ENCODE results near the gene ADAMTS2.

GRCh38 chr5:179258001-179258921 is 87.0 kb downstream of the ADAMTS2 start:
- TF ChIP-seq, protein P1, sequence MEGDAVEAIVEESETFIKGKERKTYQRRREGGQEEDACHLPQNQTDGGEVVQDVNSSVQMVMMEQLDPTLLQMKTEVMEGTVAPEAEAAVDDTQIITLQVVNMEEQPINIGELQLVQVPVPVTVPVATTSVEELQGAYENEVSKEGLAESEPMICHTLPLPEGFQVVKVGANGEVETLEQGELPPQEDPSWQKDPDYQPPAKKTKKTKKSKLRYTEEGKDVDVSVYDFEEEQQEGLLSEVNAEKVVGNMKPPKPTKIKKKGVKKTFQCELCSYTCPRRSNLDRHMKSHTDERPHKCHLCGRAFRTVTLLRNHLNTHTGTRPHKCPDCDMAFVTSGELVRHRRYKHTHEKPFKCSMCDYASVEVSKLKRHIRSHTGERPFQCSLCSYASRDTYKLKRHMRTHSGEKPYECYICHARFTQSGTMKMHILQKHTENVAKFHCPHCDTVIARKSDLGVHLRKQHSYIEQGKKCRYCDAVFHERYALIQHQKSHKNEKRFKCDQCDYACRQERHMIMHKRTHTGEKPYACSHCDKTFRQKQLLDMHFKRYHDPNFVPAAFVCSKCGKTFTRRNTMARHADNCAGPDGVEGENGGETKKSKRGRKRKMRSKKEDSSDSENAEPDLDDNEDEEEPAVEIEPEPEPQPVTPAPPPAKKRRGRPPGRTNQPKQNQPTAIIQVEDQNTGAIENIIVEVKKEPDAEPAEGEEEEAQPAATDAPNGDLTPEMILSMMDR (conservative IDR thresholded peaks at IDR 0.05 in 1 of 2, IDR thresholded peaks at IDR 0.05 in 1 of 2; ENCODE audit: low read depth in 1 of 2, low read length in 2 of 2): no peak
- TF ChIP-seq EZH2 (IDR thresholded peaks at IDR 0.05; ENCODE audit: low read length, missing control alignments): no peak
